ENCODE data around the gene TMEM201. TPM values are rescaled to one million over a fixed set of nuclear protein-coding genes. Genes with fewer than 3 reads are reported as not detected.

The TMEM201 gene
- polyA plus RNA-seq, 2 of the 4 experiments (the other 2 are of a cell fraction): 1.9 to 8.7 TPM

GRCh38 chr1:9580942-9581341, 7.8 kb upstream of the TMEM201 start:
- Histone ChIP-seq H3K27ac (no peak overlapping the region), H3K4me1 (no peaks in the 10 kb centered on the region), H3K4me3 (no peak overlapping the region), H3K4me2 (no peak overlapping the region), H3K9me3 (no peaks in the 10 kb centered on the region)
- no peak for FAIRE-seq
- CTCF ChIA-PET: interaction anchor here (0.9 to 1.4 kb wide), 3 partner anchors 35 to 314 kb away, joined by 3 read pairs; partner anchors contain the start of gene SLC25A33
- no peak for DNase-seq (ENCODE audit: low read depth in 1 of 2, low spot score in 1 of 2)
- no peak for ATAC-seq
- TF ChIP-seq MAX (IDR thresholded peaks at IDR 0.05): no peak
- no peak for TF ChIP-seq CBX8 (IDR thresholded peaks at IDR 0.05)
- TF ChIP-seq, protein P1, sequence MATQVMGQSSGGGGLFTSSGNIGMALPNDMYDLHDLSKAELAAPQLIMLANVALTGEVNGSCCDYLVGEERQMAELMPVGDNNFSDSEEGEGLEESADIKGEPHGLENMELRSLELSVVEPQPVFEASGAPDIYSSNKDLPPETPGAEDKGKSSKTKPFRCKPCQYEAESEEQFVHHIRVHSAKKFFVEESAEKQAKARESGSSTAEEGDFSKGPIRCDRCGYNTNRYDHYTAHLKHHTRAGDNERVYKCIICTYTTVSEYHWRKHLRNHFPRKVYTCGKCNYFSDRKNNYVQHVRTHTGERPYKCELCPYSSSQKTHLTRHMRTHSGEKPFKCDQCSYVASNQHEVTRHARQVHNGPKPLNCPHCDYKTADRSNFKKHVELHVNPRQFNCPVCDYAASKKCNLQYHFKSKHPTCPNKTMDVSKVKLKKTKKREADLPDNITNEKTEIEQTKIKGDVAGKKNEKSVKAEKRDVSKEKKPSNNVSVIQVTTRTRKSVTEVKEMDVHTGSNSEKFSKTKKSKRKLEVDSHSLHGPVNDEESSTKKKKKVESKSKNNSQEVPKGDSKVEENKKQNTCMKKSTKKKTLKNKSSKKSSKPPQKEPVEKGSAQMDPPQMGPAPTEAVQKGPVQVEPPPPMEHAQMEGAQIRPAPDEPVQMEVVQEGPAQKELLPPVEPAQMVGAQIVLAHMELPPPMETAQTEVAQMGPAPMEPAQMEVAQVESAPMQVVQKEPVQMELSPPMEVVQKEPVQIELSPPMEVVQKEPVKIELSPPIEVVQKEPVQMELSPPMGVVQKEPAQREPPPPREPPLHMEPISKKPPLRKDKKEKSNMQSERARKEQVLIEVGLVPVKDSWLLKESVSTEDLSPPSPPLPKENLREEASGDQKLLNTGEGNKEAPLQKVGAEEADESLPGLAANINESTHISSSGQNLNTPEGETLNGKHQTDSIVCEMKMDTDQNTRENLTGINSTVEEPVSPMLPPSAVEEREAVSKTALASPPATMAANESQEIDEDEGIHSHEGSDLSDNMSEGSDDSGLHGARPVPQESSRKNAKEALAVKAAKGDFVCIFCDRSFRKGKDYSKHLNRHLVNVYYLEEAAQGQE (IDR thresholded peaks at IDR 0.05): no peak
- no peak for TF ChIP-seq EHF (CRISPR knock-in tag; IDR thresholded peaks at IDR 0.05)
- TF ChIP-seq BHLHE40 (IDR thresholded peaks at IDR 0.05; ENCODE audit: low read depth, low read length): no peak
- TF ChIP-seq HOXA7 (CRISPR knock-in tag; IDR thresholded peaks at IDR 0.05): no peak
- no peak for TF ChIP-seq POLR2A (IDR thresholded peaks at IDR 0.05; ENCODE audit: low read length)
- TF ChIP-seq POLR2AphosphoS2 (conservative IDR thresholded peaks at IDR 0.05; ENCODE audit: low read length): no peak
- no peak for TF ChIP-seq SREBF2 (IDR thresholded peaks at IDR 0.05)
- no peak for TF ChIP-seq JUNB (IDR thresholded peaks at IDR 0.05)
- no peak for TF ChIP-seq FOSL2 (IDR thresholded peaks at IDR 0.05)
- TF ChIP-seq FOSL2 (CRISPR knock-in tag; IDR thresholded peaks at IDR 0.05): no peak
- TF ChIP-seq CHD2 (IDR thresholded peaks at IDR 0.05; ENCODE audit: low read length, partially characterized antibody): no peak
- no peak for TF ChIP-seq TFCP2L1 (CRISPR knock-in tag; IDR thresholded peaks at IDR 0.05)
- TF ChIP-seq RAD21 (conservative IDR thresholded peaks at IDR 0.05 in 1 of 2, IDR thresholded peaks at IDR 0.05 in 1 of 2): no peak
- TF ChIP-seq, protein P2, sequence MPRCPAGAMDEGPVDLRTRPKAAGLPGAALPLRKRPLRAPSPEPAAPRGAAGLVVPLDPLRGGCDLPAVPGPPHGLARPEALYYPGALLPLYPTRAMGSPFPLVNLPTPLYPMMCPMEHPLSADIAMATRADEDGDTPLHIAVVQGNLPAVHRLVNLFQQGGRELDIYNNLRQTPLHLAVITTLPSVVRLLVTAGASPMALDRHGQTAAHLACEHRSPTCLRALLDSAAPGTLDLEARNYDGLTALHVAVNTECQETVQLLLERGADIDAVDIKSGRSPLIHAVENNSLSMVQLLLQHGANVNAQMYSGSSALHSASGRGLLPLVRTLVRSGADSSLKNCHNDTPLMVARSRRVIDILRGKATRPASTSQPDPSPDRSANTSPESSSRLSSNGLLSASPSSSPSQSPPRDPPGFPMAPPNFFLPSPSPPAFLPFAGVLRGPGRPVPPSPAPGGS (IDR thresholded peaks at IDR 0.05): no peak
- no peak for TF ChIP-seq SMC3 (IDR thresholded peaks at IDR 0.05)
- TF ChIP-seq FOSB (CRISPR knock-in tag; IDR thresholded peaks at IDR 0.05): no peak
- TF ChIP-seq ZFP36 (IDR thresholded peaks at IDR 0.05; ENCODE audit: borderline replicate concordance, partially characterized antibody): no peak
- WGBS (ENCODE audit: missing lambda C conversion rate): 76% methylated on average over 2 of the region's 2 CpGs
- POLR2A ChIA-PET: no interaction called here

DNA sequence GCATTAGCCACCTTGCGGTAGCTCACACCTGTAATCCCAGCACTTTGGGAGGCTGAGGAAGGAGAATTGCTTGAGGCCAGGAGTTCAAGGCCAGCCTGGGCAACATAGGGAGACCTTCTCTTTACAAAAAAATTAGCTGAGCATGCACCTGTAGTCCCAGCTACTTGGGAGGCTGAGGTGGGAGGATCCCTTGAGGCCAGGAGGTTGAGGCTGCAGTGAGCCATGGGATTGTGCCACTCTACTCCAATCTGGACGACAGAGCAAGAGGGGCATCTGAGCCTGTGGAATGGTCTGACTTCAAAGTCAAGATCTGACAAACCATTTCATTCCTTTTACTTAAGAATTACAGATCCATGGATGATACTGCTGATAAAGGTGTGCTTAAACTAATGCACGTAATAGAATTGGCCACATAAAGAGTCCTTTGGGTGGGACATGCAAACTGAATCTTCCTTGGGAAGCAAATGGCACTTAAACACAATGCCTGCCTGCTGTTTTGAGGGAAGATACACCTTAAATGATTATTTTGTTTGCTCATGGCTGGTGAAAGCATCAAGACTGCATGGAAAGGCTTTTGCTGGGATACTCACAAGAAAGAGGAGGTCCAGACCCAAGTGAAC, 2.5 kb upstream of the TMEM201 start:
- no peaks in the 10 kb centered on the region for H3K9me3 ChIP-seq
- H3K27ac ChIP-seq: no peak overlapping the region
- ATAC-seq (no peak), FAIRE-seq (no peak), DNase-seq (ENCODE audit: low read depth in 1 of 2, low spot score in 1 of 2) (no peak)
- TF ChIP-seq GATA3 (IDR thresholded peaks at IDR 0.05; ENCODE audit: borderline replicate concordance): no peak
- TF ChIP-seq NFE2L2 (conservative IDR thresholded peaks at IDR 0.05; ENCODE audit: low read length): no peak
- 94% methylated on average over 3 of the region's 3 CpGs for WGBS (ENCODE audit: missing lambda C conversion rate)
- POLR2A ChIA-PET: no interaction called here
- no peak overlapping the region for H3K4me2 ChIP-seq
- peaks cover 9% of the 10 kb centered on the region; the same call in 2 of the 3 replicates for H3K4me1 ChIP-seq
- CTCF ChIA-PET: interaction anchor here (0.6 to 1.4 kb wide), 3 partner anchors 8 to 272 kb away, joined by 3 to 5 read pairs (median 3); no protein-coding TSS in a partner anchor
- H3K4me3 ChIP-seq: no peak overlapping the region

Measured in A549 (cell line).